Urinary bladder (tissue), 4 donors: Measurements from ENCODE around the gene ITPRIPL2. TPM values are rescaled to one million over a fixed set of nuclear protein-coding genes. Genes with fewer than 3 reads are reported as not detected.

Experiments
- DNase-seq: peaks from one replicate; pipeline ENCODE4 v3.0.0-alpha.2; 2015; ENCODE audit errors: extremely low spot score
- H3K27ac ChIP-seq: one replicate; pipeline ENCODE4 v1.5.1; 2013; ENCODE audit warnings: low read depth, mild to moderate bottlenecking, moderate library complexity
- H3K36me3 ChIP-seq: one replicate; pipeline ENCODE4 v1.6.1; 2013; ENCODE audit warnings: mild to moderate bottlenecking, moderate library complexity; ENCODE audit not compliant: insufficient read depth
- H3K4me1 ChIP-seq: one replicate; pipeline ENCODE4 v1.6.1; 2013; ENCODE audit warnings: mild to moderate bottlenecking, moderate library complexity; ENCODE audit not compliant: insufficient read depth
- H3K4me3 ChIP-seq: one replicate; pipeline ENCODE4 v1.5.1; 2013; ENCODE audit warnings: low read depth, low read length
- WGBS: extraction: QIAGEN DNeasy Blood & Tissue Kit; methylation state at CpG from one replicate; pipeline ENCODE4 v1.1.7; 2013; 5-methylcytosine and 5-hydroxymethylcytosine counted together
- polyA plus RNA-seq: library from polyadenylated mRNA; stranded (reverse); fragments of 200-250 nt; gene quantifications from one replicate; pipeline ENCODE4 v1.2.3, GENCODE V29; 2013
- total RNA-seq: library from RNA; depleted of rRNA; stranded (reverse); fragments of >200 nt; gene quantifications from one replicate; pipeline ENCODE4 v1.2.3, GENCODE V29; 2014
- donor health status: healthy with polysubstance abuse.
- donor health status: healthy.

The ITPRIPL2 gene
- total and polyA plus RNA-seq, 2 donors, result 14.5 to 63.5 TPM

GRCh38 chr16:19153876-19154275, 40.1 kb downstream of the ITPRIPL2 start:
- no peak overlapping the region for H3K4me3 ChIP-seq
- no peaks in the 10 kb centered on the region for H3K36me3 ChIP-seq
- DNase-seq, result no peak
- H3K27ac ChIP-seq, result no peak overlapping the region
- WGBS, result 68% methylated on average over 4 of the region's 4 CpGs
- H3K4me1 ChIP-seq, result no peaks in the 10 kb centered on the region

- Histone ChIP-seq H3K4me3 (no peak overlapping the region), H3K4me1 (no peaks in the 10 kb centered on the region), H3K36me3 (no peaks in the 10 kb centered on the region), H3K27ac (no peak overlapping the region)
- no peak for DNase-seq
- WGBS, result 72% methylated on average over 4 of the region's 4 CpGs
Observed at GRCh38 chr16:19162085-19162484, 48.3 kb downstream of the ITPRIPL2 start.

DNA sequence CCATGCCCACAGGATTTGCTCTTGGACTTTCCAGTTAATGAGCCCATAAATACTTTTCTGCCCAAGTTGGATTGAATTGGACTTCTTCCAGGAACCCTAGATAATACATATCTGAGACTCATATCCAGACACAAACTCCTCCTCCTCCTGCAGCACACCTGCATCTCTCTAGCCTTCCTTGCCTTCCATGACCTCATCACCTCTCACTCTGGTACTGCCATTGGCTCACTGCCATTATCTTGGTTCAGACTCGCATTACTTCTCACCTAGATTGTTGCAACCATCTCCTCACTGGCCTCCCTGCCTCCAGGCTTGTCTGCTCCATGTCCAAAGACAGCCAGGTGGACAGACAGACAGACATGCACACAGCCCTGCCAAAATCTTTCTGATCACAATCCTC, 49.5 kb downstream of the ITPRIPL2 start:
- Histone ChIP-seq H3K36me3 (no peaks in the 10 kb centered on the region), H3K27ac (no peak overlapping the region), H3K4me1 (no peaks in the 10 kb centered on the region), H3K4me3 (no peak overlapping the region)
- DNase-seq, result no peak
- 88% methylated on average over 1 of the region's 1 CpG for WGBS

GRCh38 chr16:19164285-19164684, 50.5 kb downstream of the ITPRIPL2 start:
- 67% methylated on average over 4 of the region's 4 CpGs for WGBS

GRCh38 chr16:19165101-19165500, 51.3 kb downstream of the ITPRIPL2 start:
- no peak for DNase-seq
- no peak overlapping the region for H3K4me3 ChIP-seq
- no peaks in the 10 kb centered on the region for H3K36me3 ChIP-seq
- 69% methylated on average over 5 of the region's 5 CpGs for WGBS
- H3K27ac ChIP-seq, result no peak overlapping the region
- no peaks in the 10 kb centered on the region for H3K4me1 ChIP-seq

More at GRCh38 chr16:19164285-19164684, 50.5 kb downstream of the ITPRIPL2 start:
- DNase-seq, result no peak
- no peak overlapping the region for H3K4me3 ChIP-seq
- no peaks in the 10 kb centered on the region for H3K4me1 ChIP-seq
- no peak overlapping the region for H3K27ac ChIP-seq
- H3K36me3 ChIP-seq, result no peaks in the 10 kb centered on the region

DNA sequence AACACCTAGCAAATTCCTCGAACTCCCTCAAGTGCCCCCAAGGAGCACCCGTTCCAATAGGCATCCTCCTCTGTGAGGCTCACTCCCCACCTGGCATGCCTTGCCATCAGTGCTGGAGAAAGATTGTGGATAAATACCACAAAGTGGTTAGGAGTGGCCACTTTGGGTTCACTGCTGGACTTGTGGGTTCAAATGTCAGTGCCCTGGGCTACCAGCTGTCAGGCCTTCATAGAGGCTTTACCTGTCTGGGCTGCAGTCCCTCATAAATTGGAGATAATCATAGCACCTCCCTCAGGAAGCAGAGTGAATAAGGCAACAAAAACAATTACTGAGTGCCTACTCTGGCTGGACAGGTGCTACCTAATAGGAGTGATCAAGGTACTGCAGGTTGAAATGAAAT, 52.7 kb downstream of the ITPRIPL2 start:
- Histone ChIP-seq H3K27ac (no peak overlapping the region), H3K4me3 (no peak overlapping the region), H3K4me1 (no peaks in the 10 kb centered on the region), H3K36me3 (no peaks in the 10 kb centered on the region)
- no peak for DNase-seq
- 77% methylated on average over 2 of the region's 2 CpGs for WGBS

DNA sequence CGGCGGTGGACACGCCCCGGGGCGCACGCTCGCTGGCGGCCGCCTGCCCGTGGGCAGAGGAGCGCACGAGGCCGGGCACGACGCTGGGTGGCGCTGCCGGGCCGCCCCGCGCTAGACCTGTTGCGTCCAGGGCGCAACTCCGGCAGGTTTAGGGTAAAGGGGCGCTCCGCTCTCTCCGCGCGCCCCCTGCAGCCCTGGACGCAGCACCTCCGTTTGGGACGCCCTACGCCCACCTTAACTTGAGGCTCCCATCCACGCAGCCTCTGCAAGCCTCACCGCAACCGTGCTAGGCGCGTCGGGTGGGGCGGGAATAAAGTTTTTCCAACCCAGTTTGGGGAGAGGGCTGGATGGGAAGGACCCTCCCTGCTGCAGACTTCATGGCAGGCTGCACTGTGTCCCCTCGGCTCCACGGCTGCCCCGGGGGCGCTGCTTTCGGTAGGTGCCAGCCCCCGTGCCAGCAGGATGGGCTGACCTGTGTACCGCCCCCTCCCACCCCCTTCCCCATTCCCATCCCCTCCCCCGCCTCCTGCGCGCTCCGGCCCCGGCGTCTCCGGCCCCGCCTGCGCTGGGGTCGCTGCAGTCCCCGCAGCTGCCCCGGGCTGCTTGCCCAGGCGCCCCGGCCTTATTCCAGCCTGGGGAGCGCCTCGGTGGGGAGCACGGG, 54.1 kb downstream of the ITPRIPL2 start, which contains the start of gene SYT17:
SYT17 (plus strand) TSS at position 531 of the 661 bp plus-strand sequence. CDS start 407 bp downstream, outside the sequence.
- H3K27ac ChIP-seq, result no peak within 1 kb of the TSS
- peak within 1 kb of the TSS; percentile 71 for H3K4me3 ChIP-seq
- DNase-seq, result no peak
- H3K4me1 ChIP-seq, result no peaks in the 10 kb centered on the region
- under 1% methylated on average over 63 of the region's 63 CpGs for WGBS
- H3K36me3 ChIP-seq, result no peaks in the 10 kb centered on the region

GRCh38 chr16:19168371-19169081, 54.8 kb downstream of the ITPRIPL2 start:
- no peak overlapping the region for H3K27ac ChIP-seq
- WGBS, result under 1% methylated on average over 68 of the region's 68 CpGs

GRCh38 chr16:19169082-19169639, 55.4 kb downstream of the ITPRIPL2 start:
- Histone ChIP-seq H3K4me3 (peak overlapping the region; percentile 71), H3K4me1 (no peaks in the 10 kb centered on the region), H3K27ac (no peak overlapping the region), H3K36me3 (no peaks in the 10 kb centered on the region)
- DNase-seq, result no peak
- WGBS, result 21% methylated on average over 19 of the region's 19 CpGs

More at GRCh38 chr16:19168371-19169081, 54.8 kb downstream of the ITPRIPL2 start:
- DNase-seq, result no peak
- H3K4me3 ChIP-seq, result peak overlapping the region; percentile 71
- H3K4me1 ChIP-seq, result no peaks in the 10 kb centered on the region
- no peaks in the 10 kb centered on the region for H3K36me3 ChIP-seq

GRCh38 chr16:19170043-19170655, 56.4 kb downstream of the ITPRIPL2 start:
- Histone ChIP-seq H3K27ac (no peak overlapping the region), H3K4me1 (no peaks in the 10 kb centered on the region), H3K4me3 (no peak overlapping the region), H3K36me3 (no peaks in the 10 kb centered on the region)
- DNase-seq, result no peak
- 76% methylated on average over 7 of the region's 7 CpGs for WGBS

Other genes starting within 250 kb of the ITPRIPL2 start
- gene SMG1, start 187.6 kb upstream of the ITPRIPL2 start, total RNA-seq, result 143 TPM
- gene SMG1, start 187.6 kb upstream of the ITPRIPL2 start, polyA plus RNA-seq, result 16.9 TPM
- gene TMC7, start 130.0 kb upstream of the ITPRIPL2 start, total RNA-seq, result 3.7 TPM
- gene TMC7, start 130.0 kb upstream of the ITPRIPL2 start, polyA plus RNA-seq, result 3.4 TPM
- 23.8 TPM for gene COQ7, start 46.4 kb upstream of the ITPRIPL2 start, total RNA-seq
- 22.1 TPM for gene COQ7, start 46.4 kb upstream of the ITPRIPL2 start, polyA plus RNA-seq
- gene SYT17, start 54.3 kb downstream of the ITPRIPL2 start, total RNA-seq, result 6.5 TPM
- gene SYT17, start 54.3 kb downstream of the ITPRIPL2 start, polyA plus RNA-seq, result 1.8 TPM
- gene CLEC19A, start 171.8 kb downstream of the ITPRIPL2 start, total RNA-seq, result not detected
- gene CLEC19A, start 171.8 kb downstream of the ITPRIPL2 start, polyA plus RNA-seq, result not detected